Stimulated activated CD8-positive, alpha-beta memory T cell treated with anti-CD3 and anti-CD28 coated beads, Interleukin-12 subunit alpha, Interleukin-12 subunit beta, amount 100 ng/mL, for 24 hours (primary cell): ENCODE results near the gene BRI3BP.
"Not testable (repeated sequence)": the region's sequence is repeated elsewhere in the genome, so short reads cannot be mapped to it uniquely, and the experiment has no call there.

Source experiments
- DNase-seq: peaks from one replicate; pipeline ENCODE4 v3.0.0-alpha.2; 2020; ENCODE audit errors: extremely low read depth

BRI3BP gene

GRCh38 chr12:125065919-125066570, 72.6 kb downstream of the BRI3BP start:
- DNase-seq = no peak

GRCh38 chr12:125068391-125068790, 74.9 kb downstream of the BRI3BP start:
- no peak for DNase-seq

GRCh38 chr12:125069616-125070015, 76.2 kb downstream of the BRI3BP start:
- no peak for DNase-seq

- DNase-seq = no peak
These were observed 76.7 kb downstream of the BRI3BP start for GRCh38 chr12:125070112-125070511.

GRCh38 chr12:125070661-125071390, 77.4 kb downstream of the BRI3BP start:
- DNase-seq = no peak

GRCh38 chr12:125071456-125071855, 78.0 kb downstream of the BRI3BP start:
- no peak for DNase-seq

- no peak for DNase-seq
These were observed 79.1 kb downstream of the BRI3BP start for GRCh38 chr12:125072496-125072895.

GRCh38 chr12:125074294-125074693, 80.8 kb downstream of the BRI3BP start:
- not testable (repeated sequence) for DNase-seq

- no peak for DNase-seq
These were observed 82.7 kb downstream of the BRI3BP start for GRCh38 chr12:125076103-125076502.

- no peak for DNase-seq
These were observed 85.6 kb downstream of the BRI3BP start for GRCh38 chr12:125079084-125079483.

GRCh38 chr12:125079648-125080645, 86.5 kb downstream of the BRI3BP start:
- DNase-seq = no peak
